ENCODE measurements around the gene SKAP1.

SKAP1 gene

DNA sequence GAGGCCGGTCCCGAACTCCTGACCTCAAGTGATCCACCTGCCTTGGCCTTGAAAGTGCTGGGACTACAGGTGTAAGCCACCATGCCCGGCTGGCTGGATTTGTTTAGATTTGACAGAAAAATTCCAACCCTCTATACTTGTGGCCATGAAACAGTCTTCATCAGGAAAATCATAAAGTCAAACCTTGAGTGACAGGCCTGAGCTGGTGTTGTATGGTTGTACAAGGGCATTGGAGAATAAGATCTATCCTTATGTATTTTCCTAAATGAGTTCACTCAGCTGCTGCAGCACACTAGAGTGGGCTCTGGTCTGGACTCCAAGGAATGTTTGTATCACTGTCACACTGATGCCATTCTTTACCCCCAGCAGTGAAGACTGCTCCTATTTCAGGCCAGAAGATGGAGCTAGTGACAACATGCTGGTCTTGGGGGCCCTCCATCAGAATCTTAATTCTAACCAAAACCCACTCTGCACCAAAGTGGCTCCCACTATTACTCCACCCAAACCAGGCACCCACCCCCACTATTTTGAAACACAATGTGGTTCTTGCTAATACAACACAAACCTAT is 295.0 kb downstream of the SKAP1 start:
- DNase-seq, result no peak

DNA sequence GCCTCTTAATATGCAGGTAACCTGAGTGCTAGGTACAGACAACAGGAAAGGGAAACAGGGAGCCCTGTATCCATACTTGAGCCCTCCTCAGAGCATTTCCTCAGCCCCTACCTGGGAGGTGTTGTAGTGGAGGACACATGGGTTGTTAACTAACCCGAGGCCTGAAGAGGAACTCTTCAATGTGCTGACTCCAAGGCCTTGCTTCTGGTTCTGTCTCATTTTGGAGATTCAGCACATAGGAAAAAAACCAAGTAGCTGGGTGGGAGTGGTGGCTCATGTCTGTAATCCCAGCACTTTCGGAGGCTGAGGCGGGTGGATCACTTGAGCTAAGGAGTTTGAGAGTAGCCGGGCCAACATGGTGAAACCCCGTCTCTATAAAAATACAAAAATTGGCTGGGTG is 297.6 kb downstream of the SKAP1 start:
- DNase-seq, result no peak

DNA sequence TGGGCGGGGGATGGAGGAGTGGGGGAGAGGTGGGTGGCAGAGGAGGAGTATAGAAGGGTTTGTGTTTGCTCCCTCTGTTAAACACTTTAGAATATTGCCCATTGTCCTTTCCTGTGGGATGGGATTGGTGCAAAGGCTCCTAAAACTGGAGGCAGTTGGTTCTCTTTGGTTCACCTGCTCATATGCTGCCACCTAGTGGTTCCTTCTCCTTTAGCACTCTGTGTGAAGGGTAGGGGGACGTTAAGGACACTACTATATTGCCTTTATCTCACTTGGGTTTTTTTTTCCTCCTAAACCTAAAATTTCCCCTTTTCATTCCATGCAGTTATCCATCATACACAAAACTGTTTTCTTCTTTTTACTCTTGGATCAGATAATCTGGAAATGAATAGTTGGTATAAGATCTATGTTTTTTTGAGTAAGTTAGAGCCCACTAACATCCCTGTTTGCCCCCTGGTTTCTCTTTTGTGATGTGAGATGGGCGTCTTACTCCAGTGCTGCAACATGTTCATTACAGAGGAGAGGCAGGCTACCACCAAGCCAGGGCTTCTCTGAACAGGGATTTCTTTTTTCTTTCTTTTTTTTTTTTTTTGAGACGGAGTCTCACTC is 298.7 kb downstream of the SKAP1 start:
- peak; percentile 78 for DNase-seq

DNA sequence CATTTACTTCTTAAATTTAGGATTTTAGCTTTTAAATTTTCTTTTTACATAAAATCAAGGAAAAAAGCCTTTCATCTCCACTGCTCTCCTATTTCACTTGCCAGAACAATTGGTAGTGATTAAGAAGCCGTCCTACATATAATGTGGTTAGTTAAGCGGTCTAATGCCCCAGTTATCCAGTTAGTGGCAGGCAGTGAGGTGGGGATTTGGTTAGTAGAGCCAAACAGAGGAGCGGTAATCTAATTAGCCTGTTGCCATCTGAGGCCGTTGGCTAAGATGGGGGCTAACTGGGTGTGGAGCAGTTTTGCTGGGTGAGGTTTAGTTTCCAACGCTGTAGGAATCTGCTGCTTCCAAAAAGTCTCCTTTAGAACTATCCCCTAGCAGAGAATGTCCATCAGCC is 300.0 kb downstream of the SKAP1 start:
- DNase-seq, result no peak

DNA sequence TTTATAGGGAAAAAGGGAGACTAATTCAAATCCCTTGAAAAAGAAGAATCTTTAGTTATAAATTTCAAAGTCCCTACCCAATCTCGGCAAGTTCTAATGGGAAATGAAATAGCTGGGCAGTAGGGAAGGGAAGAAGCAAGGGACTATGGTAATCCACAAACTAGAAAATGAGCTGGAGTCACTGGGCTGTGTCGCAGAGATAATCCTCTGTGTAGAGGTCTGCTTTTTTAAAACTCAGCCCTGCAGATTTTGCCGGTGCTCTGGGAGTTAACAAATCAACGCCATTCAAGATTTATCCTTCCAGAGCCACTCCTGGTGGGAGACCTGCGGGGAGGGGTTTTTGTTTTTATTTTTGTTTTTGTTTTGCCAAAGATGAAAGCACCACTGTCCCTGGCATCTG is 301.6 kb downstream of the SKAP1 start:
- DNase-seq, result no peak

DNA sequence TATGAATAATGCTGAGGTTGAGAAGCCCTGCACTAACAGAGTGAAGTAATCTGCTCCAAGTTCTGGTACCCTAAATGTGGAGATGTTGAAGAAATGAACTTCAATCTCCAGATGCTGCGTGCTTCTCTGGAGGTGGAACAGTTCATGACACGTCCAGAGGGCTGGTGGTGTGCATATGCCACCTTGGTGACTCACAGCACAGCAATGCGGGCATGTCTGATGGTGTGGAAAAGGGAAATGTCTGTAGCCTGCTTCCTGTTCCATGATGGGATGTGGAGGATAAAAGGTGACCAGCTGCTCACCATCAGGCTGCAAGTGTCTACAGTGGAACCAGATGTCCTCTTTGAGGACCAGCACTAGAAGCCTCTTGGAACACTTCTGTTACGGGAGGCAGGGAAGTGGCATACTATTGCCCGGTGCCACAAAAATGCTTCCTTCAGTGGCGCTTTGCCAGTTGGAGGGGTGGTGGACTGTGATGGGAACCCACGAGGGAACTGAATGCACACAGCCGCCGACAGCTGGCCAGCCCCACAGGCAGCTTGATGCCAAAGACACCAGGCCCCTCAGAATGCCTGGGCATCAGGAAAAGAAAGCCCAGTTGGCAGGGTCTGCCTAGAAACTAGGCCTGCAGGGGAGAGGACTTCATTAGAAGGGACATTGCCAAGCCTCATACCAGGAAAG is 302.5 kb downstream of the SKAP1 start:
- DNase-seq, result no peak

DNA sequence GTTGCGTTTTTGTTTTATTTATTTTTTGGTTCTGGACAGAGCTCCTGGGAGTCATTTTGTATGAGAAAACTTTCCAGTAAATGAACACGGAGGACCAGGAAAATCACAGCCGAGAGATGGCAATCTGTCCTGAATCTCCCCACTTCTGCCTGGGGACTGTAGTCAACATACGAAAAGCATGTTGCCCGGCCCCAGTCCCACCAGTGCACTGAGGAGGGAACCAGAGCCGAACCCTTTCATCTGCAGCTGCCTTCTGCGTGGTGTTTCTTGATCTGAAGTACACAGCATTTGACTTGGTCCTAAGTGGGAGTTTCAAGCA is 303.5 kb downstream of the SKAP1 start:
- no peak for DNase-seq

DNA sequence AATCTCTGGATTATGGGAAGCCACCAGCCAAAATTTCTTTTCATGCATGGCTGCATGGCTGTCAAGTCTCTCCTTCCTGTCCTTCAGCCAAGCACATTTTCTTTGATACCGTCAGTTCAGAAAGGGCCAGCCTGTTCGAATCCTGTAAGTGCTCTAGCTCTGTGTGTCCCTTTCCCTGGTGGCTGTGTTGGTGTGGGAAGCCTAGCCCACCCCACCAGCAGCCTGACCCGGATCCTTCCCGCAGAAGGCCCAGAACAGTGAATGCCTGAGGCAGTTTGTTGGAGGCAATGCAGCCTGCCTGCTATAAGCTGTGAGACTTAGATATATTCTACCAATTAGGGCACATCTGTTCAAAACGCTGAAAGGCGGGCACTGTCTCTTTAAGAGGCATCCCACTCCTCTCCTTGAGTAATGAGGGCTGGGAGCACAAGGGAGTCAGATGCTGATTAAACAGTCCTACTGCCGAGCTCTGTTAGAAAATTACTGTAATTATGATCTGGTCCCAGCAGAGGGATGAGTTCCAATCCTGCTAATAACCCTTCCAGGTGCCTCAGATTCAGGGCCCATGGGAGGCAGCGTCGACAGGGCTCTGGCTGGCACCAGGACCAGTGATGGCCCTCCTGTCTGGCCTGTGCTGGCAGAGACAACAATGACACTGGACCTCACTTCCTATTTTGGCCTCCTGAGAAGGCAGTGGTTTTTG is 304.0 kb downstream of the SKAP1 start:
- no peak for DNase-seq

DNA sequence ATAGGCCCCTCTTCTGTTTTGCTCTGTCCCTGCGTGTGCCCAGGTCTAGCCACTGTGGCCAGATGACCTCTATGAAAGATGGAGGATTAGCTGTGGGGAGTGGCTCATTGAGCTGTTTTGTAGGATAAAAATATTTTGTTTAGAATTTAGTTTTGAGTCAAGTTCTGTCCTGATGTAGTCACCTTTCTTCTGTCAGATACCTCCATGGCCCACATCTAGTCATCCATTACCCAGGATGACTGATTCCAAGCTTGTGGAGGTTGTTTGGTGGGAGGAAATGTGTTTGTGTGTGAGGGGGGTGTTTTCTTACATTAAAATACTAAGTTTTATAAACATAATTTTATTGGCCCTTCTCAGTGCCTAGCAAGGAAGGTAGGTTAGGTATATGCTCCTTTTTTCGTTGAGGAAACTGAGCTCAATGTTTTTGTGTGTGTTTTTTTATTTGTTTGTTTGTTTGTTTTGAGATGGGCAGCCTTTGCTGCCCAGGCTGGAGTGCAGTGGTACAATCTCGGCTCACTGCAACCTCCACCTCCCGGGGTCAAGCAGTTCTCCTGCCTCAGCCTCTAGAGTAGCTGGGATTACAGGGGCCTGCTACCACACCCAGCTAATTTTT is 306.1 kb downstream of the SKAP1 start:
- no peak for DNase-seq

DNA sequence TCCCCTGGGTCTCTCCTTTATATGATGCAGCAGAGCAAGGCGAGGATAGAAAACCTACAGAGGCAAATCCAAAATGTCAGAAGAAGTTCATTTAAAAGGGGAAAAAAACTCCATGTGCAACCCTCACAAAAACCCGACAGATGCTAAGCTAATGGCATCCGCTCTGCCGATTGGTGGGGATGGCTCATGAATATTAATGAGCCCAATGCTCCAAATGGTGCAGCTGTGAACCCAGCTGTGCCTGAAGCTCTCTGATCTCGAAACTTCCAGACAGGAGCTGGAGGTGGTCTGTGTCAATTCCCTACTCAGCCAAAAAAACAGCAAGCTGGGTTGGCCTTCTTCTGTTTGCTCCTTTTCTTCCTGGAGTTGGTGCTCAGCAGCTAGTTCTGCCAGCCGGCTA is 306.9 kb downstream of the SKAP1 start:
- DNase-seq, result no peak

DNA sequence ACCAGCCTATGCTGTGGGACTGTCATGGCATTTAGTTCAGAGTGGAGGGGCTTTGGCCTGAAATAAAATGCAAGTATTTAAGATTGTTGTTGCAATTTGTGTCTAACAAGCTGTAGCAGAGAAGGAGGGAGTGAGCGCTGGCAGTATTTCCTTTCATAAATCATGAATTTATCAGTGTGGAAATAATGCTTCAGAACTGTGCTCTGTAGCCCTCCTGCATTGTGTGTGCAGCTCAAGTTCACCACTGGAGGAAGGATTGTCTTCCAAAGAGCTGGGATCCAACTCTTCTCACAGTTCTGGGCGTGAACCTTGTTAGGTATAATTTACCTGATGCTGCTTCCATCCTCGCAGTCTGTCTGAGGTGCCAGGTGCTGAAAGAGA is 307.4 kb downstream of the SKAP1 start:
- no peak for DNase-seq

DNA sequence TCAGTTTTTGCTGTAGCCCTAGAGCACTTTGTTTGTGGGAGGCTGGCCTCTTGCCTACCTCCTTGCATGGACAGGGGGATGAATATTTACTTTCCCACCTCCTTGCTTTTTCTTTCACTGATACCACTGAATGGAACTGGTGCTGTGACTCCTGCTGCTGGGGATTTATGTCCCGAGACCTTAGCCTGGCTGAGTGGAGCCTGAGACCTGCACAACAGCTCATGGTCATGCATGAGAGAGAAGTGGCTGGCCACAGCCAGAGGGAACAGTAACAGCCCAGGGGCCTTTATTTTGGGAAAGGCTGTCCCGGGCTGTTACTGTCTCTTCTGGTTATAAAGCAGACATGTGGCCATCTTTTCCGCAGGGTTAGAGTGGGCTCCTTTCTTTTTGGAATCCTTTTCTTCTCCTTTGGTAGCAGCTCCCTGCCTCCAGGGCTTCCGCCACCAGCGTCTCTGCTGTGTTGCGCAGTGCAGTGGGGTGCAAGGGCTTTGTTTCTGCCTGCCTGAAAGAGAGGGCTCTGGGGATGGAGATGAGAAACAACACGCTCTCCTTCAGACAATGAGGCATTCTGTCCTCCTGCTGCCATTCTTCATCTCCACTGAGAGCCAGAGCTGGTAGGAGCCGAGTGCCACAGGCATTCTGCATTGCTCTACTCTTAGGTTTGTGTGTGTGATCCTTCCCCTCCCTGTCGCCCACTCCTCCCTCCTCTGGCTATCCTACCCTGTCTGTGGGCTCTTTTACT is 307.9 kb downstream of the SKAP1 start:
- DNase-seq, result no peak

DNA sequence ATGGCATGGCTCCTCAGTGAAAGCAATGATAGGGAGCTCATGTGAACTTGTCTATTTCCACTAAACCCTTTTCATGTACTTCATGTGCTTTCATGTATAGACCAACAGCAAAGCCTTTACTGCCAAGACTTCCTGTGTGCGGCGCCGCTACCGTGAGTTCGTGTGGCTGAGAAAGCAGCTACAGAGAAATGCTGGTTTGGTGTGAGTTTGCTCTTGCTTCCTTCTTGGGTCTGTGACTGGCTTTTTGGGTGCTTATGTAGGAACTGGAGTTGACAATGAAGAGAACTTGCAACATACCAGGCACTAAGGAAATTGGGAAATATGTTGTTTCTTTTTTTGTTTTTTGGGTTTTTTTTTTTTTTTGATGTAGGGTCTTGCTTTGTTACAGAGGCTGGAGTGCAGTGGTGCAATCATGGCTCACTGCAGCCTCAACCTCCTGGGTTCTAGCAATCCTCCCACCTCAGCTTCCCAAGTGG is 316.8 kb downstream of the SKAP1 start:
- no peak for DNase-seq

DNA sequence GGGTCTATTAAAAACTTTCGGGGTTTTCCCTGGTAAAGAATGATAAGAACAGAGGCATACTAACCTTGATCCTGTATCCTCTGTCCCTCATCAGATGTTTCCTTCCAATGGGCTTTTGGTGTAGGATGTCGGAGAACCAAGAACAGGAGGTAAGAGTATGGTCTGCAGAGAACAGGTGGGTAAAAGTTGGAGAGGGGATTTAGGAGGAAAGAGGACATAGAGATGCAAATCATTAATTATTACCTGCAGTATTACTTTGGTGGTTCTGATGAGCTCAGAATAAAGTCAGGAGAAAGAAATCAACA is 318.1 kb downstream of the SKAP1 start:
- DNase-seq, result no peak

DNA sequence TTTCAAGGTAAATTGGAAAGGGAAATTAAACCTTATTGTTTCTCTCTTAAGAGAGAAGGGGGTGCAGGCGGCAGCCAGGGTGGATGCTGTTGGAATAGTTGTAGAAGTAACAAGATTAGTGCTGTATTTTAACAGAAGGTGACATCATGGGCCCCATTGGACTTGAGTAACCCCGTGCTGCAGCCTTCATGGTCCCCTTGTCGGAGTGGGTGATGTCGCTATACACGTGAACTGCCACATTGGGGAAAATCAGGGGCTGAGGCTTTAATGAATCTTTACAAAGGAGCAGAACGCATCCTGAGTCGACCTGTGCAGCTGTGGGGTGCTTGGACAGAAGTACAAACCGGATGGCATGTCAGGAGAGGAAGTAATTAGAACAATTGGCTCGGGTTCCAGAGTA is 319.3 kb downstream of the SKAP1 start:
- no peak for DNase-seq

DNA sequence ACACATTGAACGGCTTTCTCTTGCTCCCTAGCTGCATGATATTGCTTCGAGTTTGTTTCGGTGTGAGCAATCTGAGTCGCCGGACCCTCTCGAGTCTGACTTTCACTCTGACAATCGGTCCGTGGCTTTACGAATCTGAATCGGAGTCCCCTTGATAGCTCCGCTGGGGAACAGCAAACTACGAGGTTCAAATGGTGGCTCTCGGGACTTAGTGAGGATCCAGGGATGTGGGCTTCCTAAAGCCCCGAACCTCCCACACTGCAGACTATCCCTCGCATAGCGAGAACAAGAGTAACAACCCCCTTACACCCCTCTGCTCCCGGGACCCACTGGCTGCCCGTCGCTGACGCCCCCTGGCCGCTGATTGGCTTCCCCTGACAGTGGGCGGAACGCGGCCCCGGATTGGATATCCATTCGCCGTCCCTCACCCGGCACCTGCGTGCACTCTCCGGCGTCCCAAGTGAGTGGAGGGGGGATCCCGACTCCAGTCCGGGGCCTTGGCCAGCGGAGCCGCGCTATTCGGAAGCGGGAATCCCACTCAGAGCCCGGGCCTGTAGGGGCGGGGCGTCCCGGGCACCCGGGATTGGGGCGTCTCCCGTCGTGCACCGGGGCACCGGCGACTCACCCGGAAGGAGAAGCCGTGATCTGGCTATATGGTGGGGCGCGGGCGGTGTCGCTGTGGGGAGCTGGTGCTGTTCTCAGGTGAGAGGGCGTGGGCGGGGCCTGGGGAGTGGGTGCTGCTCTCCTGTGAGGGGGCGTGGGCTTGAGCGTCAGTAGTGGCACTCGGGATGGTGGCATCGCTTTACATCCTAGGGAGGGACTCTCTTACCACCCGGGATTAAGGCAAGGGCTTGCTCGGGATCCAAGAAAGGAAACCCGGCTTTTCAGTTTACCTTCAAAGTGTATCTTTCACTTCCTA is 322.6 kb downstream of the SKAP1 start, which contains the start of gene SNX11:
TSS of gene SNX11 (plus strand) at position 630 of the 919 bp plus-strand sequence. CDS start 4,278 bp downstream, outside the sequence.
- DNase-seq, result peak; percentile 97

DNA sequence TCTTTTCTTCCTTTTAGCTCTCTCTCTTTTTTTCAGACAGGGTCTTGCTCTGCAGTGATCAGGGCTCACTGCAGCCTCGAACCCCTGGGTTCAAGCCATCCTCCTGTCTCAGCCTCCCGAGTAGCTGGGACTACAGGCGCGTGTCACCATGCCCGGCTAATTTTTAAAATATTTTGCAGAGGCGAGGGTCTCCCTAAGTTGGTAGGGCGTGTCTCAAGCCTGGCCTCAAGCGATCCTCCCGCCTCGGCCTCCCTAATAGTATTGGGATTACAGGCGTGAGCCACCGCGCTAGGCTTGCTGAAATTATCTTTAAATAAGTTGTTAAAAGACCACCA is 323.2 kb downstream of the SKAP1 start:
- no peak for DNase-seq

DNA sequence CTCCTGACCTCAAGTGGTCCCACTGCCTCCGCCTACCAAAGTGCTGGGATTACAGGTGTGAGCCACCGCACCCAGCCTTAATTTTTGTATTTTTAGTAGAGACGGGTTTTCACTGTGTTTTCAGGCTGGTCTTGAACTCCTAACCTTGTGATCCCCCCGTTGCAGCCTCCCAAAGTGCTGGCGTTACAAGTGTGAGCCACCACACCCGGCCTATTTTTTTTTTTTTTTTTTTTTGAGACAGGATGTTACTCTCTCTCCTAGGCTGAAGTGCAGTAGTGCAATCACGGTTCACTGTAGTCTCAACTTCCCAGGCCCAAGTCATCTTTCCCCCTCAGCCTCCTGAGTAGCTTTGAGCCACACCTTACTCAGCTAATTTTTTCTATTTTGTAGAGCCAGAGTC is 325.6 kb downstream of the SKAP1 start:
- DNase-seq, result no peak

DNA sequence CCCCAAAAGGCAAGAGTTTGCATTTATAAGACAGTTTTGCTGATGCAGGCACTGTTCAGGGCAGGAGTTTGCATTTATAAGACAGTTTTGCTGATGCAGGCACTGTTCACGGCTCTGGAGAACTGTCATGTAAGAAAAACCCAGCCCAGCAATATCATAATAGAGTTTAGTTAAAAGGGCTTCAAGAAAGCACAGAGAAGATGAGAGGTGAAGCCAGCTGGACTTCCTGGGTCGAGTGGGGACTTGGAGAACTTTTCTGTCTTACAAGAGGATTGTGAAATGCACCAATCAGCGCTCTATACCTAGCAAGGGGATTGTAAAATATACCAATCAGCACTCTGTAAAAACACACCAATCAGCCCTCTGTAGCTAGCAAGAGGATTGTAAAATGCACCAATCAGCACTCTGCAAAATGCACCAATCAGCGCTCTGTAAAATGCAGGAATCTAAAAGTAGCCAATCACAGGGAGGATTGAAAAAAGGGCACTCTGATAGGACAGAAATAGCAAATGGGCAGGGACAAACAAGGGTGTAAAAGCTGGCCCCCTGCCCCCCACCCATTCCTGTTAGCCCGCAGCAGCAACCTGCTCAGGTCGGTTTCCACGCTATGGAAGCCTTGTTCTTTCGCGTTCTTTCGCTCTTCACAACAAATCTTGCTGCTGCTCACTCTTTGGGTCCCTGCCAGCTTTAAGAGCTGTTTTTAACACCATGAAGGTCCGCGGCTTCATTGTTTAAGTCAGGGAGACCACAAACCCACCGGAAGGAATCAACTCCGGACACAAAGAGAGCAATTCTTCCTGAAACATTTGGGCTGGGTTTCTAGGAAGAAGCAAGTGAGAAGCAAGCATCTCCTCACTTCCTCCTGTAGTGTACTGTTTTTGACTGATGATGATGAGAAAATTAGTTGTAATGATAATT is 327.0 kb downstream of the SKAP1 start:
- DNase-seq, result no peak

DNA sequence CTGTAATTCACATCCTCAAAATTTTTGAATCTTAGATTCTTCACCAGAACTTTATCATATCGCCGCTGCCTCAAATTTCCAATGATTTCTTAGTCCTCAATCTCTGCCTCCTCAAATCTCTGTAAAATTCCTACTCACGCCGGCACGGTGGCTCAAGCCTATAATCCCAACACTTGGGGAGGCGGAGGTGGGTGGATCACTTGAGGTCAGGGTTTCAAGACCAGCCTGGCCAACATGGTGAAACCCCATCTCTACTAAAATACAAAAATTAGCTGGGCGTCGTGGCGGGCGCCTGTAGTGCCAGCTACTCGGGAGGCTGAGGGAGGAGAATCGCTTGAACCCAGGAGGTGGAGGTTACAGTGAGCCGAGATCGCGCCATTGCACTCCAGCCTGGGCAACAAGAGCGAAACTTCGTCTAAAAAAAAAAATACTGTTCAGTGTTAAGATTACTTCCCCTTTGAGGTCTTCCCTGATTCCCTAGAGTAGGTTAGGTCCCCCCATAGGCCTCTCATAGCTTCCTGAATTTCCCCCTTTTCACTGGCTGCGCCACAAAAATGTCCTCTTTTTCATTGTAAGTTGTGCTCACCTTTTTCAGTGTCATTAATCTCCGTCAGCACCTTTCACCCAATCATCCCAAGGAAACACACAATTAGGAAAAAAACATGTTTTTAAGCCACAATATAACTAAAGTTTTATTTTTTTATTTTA is 327.8 kb downstream of the SKAP1 start:
- DNase-seq, result no peak
